Trophoblast cell (in vitro differentiated cells and primary cell): ENCODE results near the gene TRIM71.
A peak's percentile ranks its signal among the peaks of the same experiment; 100 is the strongest.

Experiments
- DNase-seq, 2 donors: peaks; one replicate each; pipeline ENCODE4 v3.0.0-alpha.2; 2016
- H2AFZ ChIP-seq: 2 replicates; pipeline ENCODE4 v1.6.1; 2013; ENCODE audit warnings: low read length, moderate library complexity, mild to moderate bottlenecking; ENCODE audit not compliant: insufficient read depth, poor library complexity
- H2AK5ac ChIP-seq: 2 replicates; pipeline ENCODE4 v1.6.1; 2013; ENCODE audit warnings: mild to moderate bottlenecking, low read length
- H2BK120ac ChIP-seq: 2 replicates; pipeline ENCODE4 v1.6.1; 2013; ENCODE audit warnings: low read length, mild to moderate bottlenecking, moderate library complexity; ENCODE audit not compliant: insufficient read depth, poor library complexity
- H2BK12ac ChIP-seq: 2 replicates; pipeline ENCODE4 v1.6.1; 2013; ENCODE audit warnings: mild to moderate bottlenecking, low read length, moderate library complexity
- H2BK5ac ChIP-seq: 2 replicates; pipeline ENCODE4 v1.6.1; 2013; ENCODE audit warnings: low read length, low read depth, moderate library complexity, mild to moderate bottlenecking; ENCODE audit not compliant: poor library complexity
- H3K14ac ChIP-seq: 2 replicates; pipeline ENCODE4 v1.6.1; 2013; ENCODE audit warnings: mild to moderate bottlenecking, low read length
- H3K18ac ChIP-seq: 2 replicates; pipeline ENCODE4 v1.6.1; 2013; ENCODE audit warnings: mild to moderate bottlenecking, low read length
- H3K23ac ChIP-seq: 2 replicates; pipeline ENCODE4 v1.6.1; 2013; ENCODE audit warnings: low read length
- H3K27ac ChIP-seq: 2 replicates; pipeline ENCODE4 v1.5.1; 2013; ENCODE audit warnings: low read depth, mild to moderate bottlenecking, inconsistent platforms, low read length, moderate library complexity
- H3K27me3 ChIP-seq: 2 replicates; pipeline ENCODE4 v1.6.1; 2013; ENCODE audit warnings: inconsistent platforms, mild to moderate bottlenecking, low read length, moderate library complexity; ENCODE audit not compliant: insufficient read depth
- H3K36me3 ChIP-seq, 2 experiments: 1 replicate in 1 of 2; 2 replicates in 1 of 2; pipeline ENCODE4 v1.6.1; 2013; ENCODE audit warnings: low read length in 2 of 2, mild to moderate bottlenecking in 2 of 2, moderate library complexity in 1 of 2; ENCODE audit not compliant: insufficient read depth in 2 of 2, control insufficient read depth in 1 of 2
- H3K4ac ChIP-seq: 2 replicates; pipeline ENCODE4 v1.6.1; 2013; ENCODE audit warnings: low read depth, mild to moderate bottlenecking, low read length, moderate library complexity
- H3K4me1 ChIP-seq, 2 experiments: 1 replicate in 1 of 2; 2 replicates in 1 of 2; pipeline ENCODE4 v1.6.1; 2013; ENCODE audit warnings: low read length in 2 of 2, mild to moderate bottlenecking in 2 of 2, moderate library complexity in 1 of 2; ENCODE audit not compliant: insufficient read depth in 2 of 2, control insufficient read depth in 1 of 2
- H3K4me2 ChIP-seq: 2 replicates; pipeline ENCODE4 v1.6.1; 2013; ENCODE audit warnings: inconsistent platforms, mild to moderate bottlenecking, low read length, moderate library complexity
- H3K4me3 ChIP-seq: 2 replicates; pipeline ENCODE4 v1.5.1; 2013; ENCODE audit warnings: mild to moderate bottlenecking, low read depth, low read length, inconsistent platforms
- H3K79me1 ChIP-seq: one replicate; pipeline ENCODE4 v1.6.1; 2013; ENCODE audit warnings: low read length
- H3K79me2 ChIP-seq: 2 replicates; pipeline ENCODE4 v1.6.1; 2013; ENCODE audit warnings: low read length, mild to moderate bottlenecking; ENCODE audit not compliant: control insufficient read depth, insufficient read depth, poor library complexity
- H3K9ac ChIP-seq: 2 replicates; pipeline ENCODE4 v1.6.1; 2013; ENCODE audit warnings: mild to moderate bottlenecking, low read length
- H3K9me3 ChIP-seq: 2 replicates; pipeline ENCODE4 v1.6.1; 2013; ENCODE audit warnings: low read depth, mild to moderate bottlenecking, control low read depth, inconsistent platforms, low read length; ENCODE audit not compliant: insufficient read depth
- H4K12ac ChIP-seq: 2 replicates; pipeline ENCODE4 v1.6.1; 2013; ENCODE audit warnings: low read depth, mild to moderate bottlenecking, low read length, moderate library complexity
- H4K8ac ChIP-seq: 2 replicates; pipeline ENCODE4 v1.6.1; 2013; ENCODE audit warnings: low read depth, mild to moderate bottlenecking, low read length, moderate library complexity
- H4K91ac ChIP-seq: one replicate; pipeline ENCODE4 v1.6.1; 2013; ENCODE audit warnings: low read depth, mild to moderate bottlenecking, low read length, moderate library complexity
- WGBS: extraction: QIAGEN DNeasy Blood & Tissue Kit; methylation state at CpG from one replicate; pipeline ENCODE4 v1.1.7; 2013; ENCODE audit warnings: missing lambda C conversion rate; ENCODE audit not compliant: insufficient read length, insufficient coverage; ENCODE audit errors: extremely low coverage; 5-methylcytosine and 5-hydroxymethylcytosine counted together

Gene TRIM71

GRCh38 chr3:32884591-32884990 is 66.8 kb downstream of the TRIM71 start:
- DNase-seq, result no peak
- Histone ChIP-seq H3K4ac (peak overlapping the region; percentile 9), H3K4me1 (peaks cover 20 to 23% of the 10 kb centered on the region in 2 experiments), H3K36me3 (peaks cover 9 to 14% of the 10 kb centered on the region in 2 experiments), H3K18ac (no peak overlapping the region), H4K8ac (no peak overlapping the region), H4K12ac (no peak overlapping the region), H3K9me3 (peaks cover 1% of the 10 kb centered on the region), H2AK5ac (no peak overlapping the region), H2BK120ac (no peak overlapping the region), H2BK5ac (no peak overlapping the region), H3K4me3 (no peak overlapping the region), H3K79me1 (peaks cover 4% of the 10 kb centered on the region), H3K27me3 (no peaks in the 10 kb centered on the region), H2BK12ac (no peak overlapping the region), H3K4me2 (no peak overlapping the region), H4K91ac (no peak overlapping the region), H2AFZ (no peak overlapping the region), H3K27ac (no peak overlapping the region), H3K79me2 (peaks cover 12% of the 10 kb centered on the region), H3K14ac (no peak overlapping the region), H3K23ac (no peak overlapping the region), H3K9ac (no peak overlapping the region)
- WGBS, result no CpG with 5 or more reads among the region's 2 CpGs

- no peak for DNase-seq
- H3K4me1 ChIP-seq, result peaks cover 18 to 23% of the 10 kb centered on the region in 2 experiments
- peak overlapping the region; percentile 18 for H3K14ac ChIP-seq
- no CpG with 5 or more reads among the region's 11 CpGs for WGBS
- no peak overlapping the region for H3K4me3 ChIP-seq
- H4K8ac ChIP-seq, result no peak overlapping the region
- no peak overlapping the region for H3K4ac ChIP-seq
- no peak overlapping the region for H4K12ac ChIP-seq
- peak overlapping the region; percentile 27 for H2BK120ac ChIP-seq
- H3K27ac ChIP-seq, result peak overlapping the region; percentile 36
- no peak overlapping the region for H3K4me2 ChIP-seq
- H3K18ac ChIP-seq, result no peak overlapping the region
- no peak overlapping the region for H4K91ac ChIP-seq
- no peaks in the 10 kb centered on the region for H3K27me3 ChIP-seq
- H2AK5ac ChIP-seq, result no peak overlapping the region
- peaks cover 4% of the 10 kb centered on the region for H3K79me1 ChIP-seq
- peaks cover 10% of the 10 kb centered on the region for H3K79me2 ChIP-seq
- H3K23ac ChIP-seq, result no peak overlapping the region
- H3K9ac ChIP-seq, result no peak overlapping the region
- no peak overlapping the region for H2BK12ac ChIP-seq
- peaks cover 13 to 18% of the 10 kb centered on the region in 2 experiments for H3K36me3 ChIP-seq
- H3K9me3 ChIP-seq, result peaks cover 1% of the 10 kb centered on the region
- H2BK5ac ChIP-seq, result no peak overlapping the region
- no peak overlapping the region for H2AFZ ChIP-seq
Measured at GRCh38 chr3:32885283-32885901, 67.6 kb downstream of the TRIM71 start.

GRCh38 chr3:32886296-32886695 is 68.5 kb downstream of the TRIM71 start:
- Histone ChIP-seq H3K9ac (no peak overlapping the region), H3K36me3 (peaks cover 22 to 26% of the 10 kb centered on the region in 2 experiments), H3K27ac (peak overlapping the region; percentile 36), H2AK5ac (no peak overlapping the region), H4K91ac (no peak overlapping the region), H3K23ac (no peak overlapping the region), H3K18ac (no peak overlapping the region), H2BK12ac (no peak overlapping the region), H3K27me3 (no peaks in the 10 kb centered on the region), H2BK5ac (no peak overlapping the region), H2AFZ (no peak overlapping the region), H4K8ac (no peak overlapping the region), H3K79me2 (peaks cover 10% of the 10 kb centered on the region), H3K4me1 (peaks cover 18 to 23% of the 10 kb centered on the region in 2 experiments), H3K4me3 (no peak overlapping the region), H3K79me1 (peaks cover 4% of the 10 kb centered on the region), H2BK120ac (no peak overlapping the region), H4K12ac (no peak overlapping the region), H3K4ac (no peak overlapping the region), H3K4me2 (peak overlapping the region; percentile 1), H3K9me3 (peaks cover 4% of the 10 kb centered on the region), H3K14ac (no peak overlapping the region)
- no CpG with 5 or more reads among the region's 4 CpGs for WGBS
- DNase-seq, result no peak

- Histone ChIP-seq H4K8ac (no peak overlapping the region), H3K14ac (no peak overlapping the region), H3K9me3 (peaks cover 4% of the 10 kb centered on the region), H3K4me1 (peaks cover 18 to 23% of the 10 kb centered on the region in 2 experiments), H3K79me2 (peaks cover 8% of the 10 kb centered on the region), H2BK5ac (no peak overlapping the region), H3K79me1 (peaks cover 4% of the 10 kb centered on the region), H2BK12ac (no peak overlapping the region), H3K4me2 (no peak overlapping the region), H2AK5ac (no peak overlapping the region), H3K4ac (no peak overlapping the region), H3K4me3 (no peak overlapping the region), H3K23ac (no peak overlapping the region), H4K12ac (no peak overlapping the region), H3K36me3 (peaks cover 26 to 27% of the 10 kb centered on the region in 2 experiments), H3K27me3 (no peaks in the 10 kb centered on the region), H3K27ac (peak overlapping the region; percentile 26), H3K18ac (no peak overlapping the region), H2AFZ (no peak overlapping the region), H3K9ac (no peak overlapping the region), H2BK120ac (no peak overlapping the region), H4K91ac (no peak overlapping the region)
- no peak for DNase-seq
- no CpG with 5 or more reads among the region's 3 CpGs for WGBS
Measured at GRCh38 chr3:32886911-32887310, 69.1 kb downstream of the TRIM71 start.
